Activated CD4-positive, CD25-positive, alpha-beta regulatory T cell treated with anti-CD3 and anti-CD28 coated beads, Interleukin-2, amount 50 U/mL, for 24 hours (primary cell): ENCODE measurements around the gene MEPCE.

Experiments
- ATAC-seq, 2 donors: fragments of 150-1000 bp; cut with Tn5 transposase; one replicate each; pipeline ENCODE4 v1.10.0; 2021; ENCODE audit warnings: mild to moderate bottlenecking in 1 of 2, moderate library complexity in 1 of 2

MEPCE gene

GRCh38 chr7:100465299-100465698, 35.7 kb downstream of the MEPCE start:
- ATAC-seq, result no peak

GRCh38 chr7:100465702-100466311, 36.2 kb downstream of the MEPCE start:
- no peak for ATAC-seq

GRCh38 chr7:100466653-100467605, 37.3 kb downstream of the MEPCE start:
- ATAC-seq, result no peak

GRCh38 chr7:100467638-100468373, 38.2 kb downstream of the MEPCE start:
- no peak for ATAC-seq

- peak; percentile 81 to 91 for ATAC-seq
Measured at GRCh38 chr7:100469227-100470044, 39.8 kb downstream of the MEPCE start.

GRCh38 chr7:100471021-100471420, 41.4 kb downstream of the MEPCE start:
- ATAC-seq, result no peak

- no peak for ATAC-seq
Measured at GRCh38 chr7:100472121-100472851, 42.7 kb downstream of the MEPCE start.

- ATAC-seq, result no peak
Measured at GRCh38 chr7:100472854-100473499, 43.3 kb downstream of the MEPCE start.

GRCh38 chr7:100475549-100475948, 45.9 kb downstream of the MEPCE start:
- ATAC-seq, result no peak

GRCh38 chr7:100476101-100476780, 46.6 kb downstream of the MEPCE start:
- ATAC-seq, result no peak

- no peak for ATAC-seq
Measured at GRCh38 chr7:100476903-100477870, 47.6 kb downstream of the MEPCE start.

- no peak for ATAC-seq
Measured at GRCh38 chr7:100477871-100478267, 48.2 kb downstream of the MEPCE start.

GRCh38 chr7:100478958-100479660, 49.5 kb downstream of the MEPCE start, which contains the start of gene TSC22D4:
Gene TSC22D4 (minus strand): TSS chr7:100479214. CDS start chr7:100478038, 1,176 bp downstream.
- peak; percentile 81 to 84 for ATAC-seq

GRCh38 chr7:100481466-100481865, 51.8 kb downstream of the MEPCE start:
- no peak for ATAC-seq

- ATAC-seq, result no peak
Measured at GRCh38 chr7:100482728-100483089, 53.1 kb downstream of the MEPCE start.

GRCh38 chr7:100483090-100483721, 53.6 kb downstream of the MEPCE start:
- ATAC-seq, result peak; percentile 64 to 71
